PC-9 (cell line): ENCODE measurements around the gene SLITRK5. TPM values are rescaled to one million over a fixed set of nuclear protein-coding genes. Genes with fewer than 3 reads are reported as not detected.

ENCODE experiments used
- BruUV-seq: library from RNA; stranded (reverse); fragments of 400-500 nt; replicated peaks from 2 replicates; lab custom pipeline; 2021; lab: Mats Ljungman, UMichigan
- CTCF ChIA-PET: fragments of 300-600 bp; sonication (Branson Sonifier 250); formaldehyde crosslinking; loops from one replicate; lab custom pipeline; 2022; ENCODE audit warnings: antibody characterized with exemption; lab: Charles Lee
- POLR2A ChIA-PET: fragments of 300-600 bp; sonication (Branson Sonifier 250); formaldehyde crosslinking; loops from one replicate; lab custom pipeline; 2022; ENCODE audit warnings: antibody characterized with exemption; ENCODE audit not compliant: unreplicated experiment; lab: Charles Lee
- DNase-seq, 2 experiments: peaks; one replicate each; pipeline versions ENCODE4 v3.0.0 to v3.0.0-alpha.2; 2015 to 2022; ENCODE audit warnings: mixed read lengths in 1 of 2
- H2AFZ ChIP-seq: fragments of 200-600 bp; sonication (generic); 2 replicates; pipeline ENCODE4 v1.8.1; 2017; ENCODE audit warnings: antibody characterized with exemption
- H3F3A ChIP-seq: fragments of 200-600 bp; sonication (generic); 2 replicates; pipeline ENCODE4 v1.8.1; 2017; ENCODE audit warnings: antibody characterized with exemption, mild to moderate bottlenecking, low read depth; ENCODE audit not compliant: insufficient read depth
- H3K27ac ChIP-seq: fragments of 200-600 bp; sonication (generic); 2 replicates; pipeline ENCODE4 v1.6.1; 2016; ENCODE audit warnings: mixed run types
- H3K27me3 ChIP-seq: fragments of 200-600 bp; sonication (generic); 2 replicates; pipeline ENCODE4 v1.6.1; 2016; ENCODE audit warnings: low read depth, mixed run types; ENCODE audit not compliant: insufficient read depth
- H3K36me3 ChIP-seq: fragments of 200-600 bp; sonication (generic); 2 replicates; pipeline ENCODE4 v1.6.1; 2016; ENCODE audit warnings: low read depth, mixed run types
- H3K4me1 ChIP-seq: fragments of 200-600 bp; sonication (generic); replicated peaks from 2 replicates; pipeline ENCODE4 v1.6.1; 2016; ENCODE audit warnings: mixed run types; ENCODE audit not compliant: insufficient read depth
- H3K4me2 ChIP-seq: fragments of 200-600 bp; sonication (generic); 2 replicates; pipeline ENCODE4 v1.6.1; 2017; ENCODE audit warnings: mixed run types
- H3K4me3 ChIP-seq: fragments of 200-600 bp; sonication (generic); 2 replicates; pipeline ENCODE4 v1.6.1; 2016; ENCODE audit warnings: mixed run types
- H3K79me2 ChIP-seq: fragments of 200-600 bp; sonication (generic); 2 replicates; pipeline ENCODE4 v1.6.1; 2017; ENCODE audit warnings: low read depth, mixed run types
- H3K9me2 ChIP-seq: fragments of 200-600 bp; sonication (generic); 2 replicates; pipeline ENCODE4 v1.8.1; 2017; ENCODE audit warnings: mild to moderate bottlenecking; ENCODE audit not compliant: insufficient read depth
- H3K9me3 ChIP-seq: fragments of 200-600 bp; sonication (generic); 2 replicates; pipeline ENCODE4 v1.8.1; 2016; ENCODE audit warnings: low read depth; ENCODE audit not compliant: insufficient read depth
- H4K20me1 ChIP-seq: fragments of 200-600 bp; sonication (generic); 2 replicates; pipeline ENCODE4 v1.8.1; 2017; ENCODE audit not compliant: insufficient read depth
- CTCF ChIP-seq: fragments of 200-600 bp; sonication (generic); conservative IDR thresholded peaks from 2 replicates; pipeline ENCODE4 v1.6.1; 2017; ENCODE audit warnings: mixed run types, antibody characterized with exemption, mild to moderate bottlenecking, moderate library complexity
- EZH2 ChIP-seq: fragments of 200-600 bp; sonication (generic); IDR thresholded peaks from 2 replicates; pipeline ENCODE4 v1.8.0; 2017; ENCODE audit warnings: antibody characterized with exemption, low read depth
- intact Hi-C: fragments of 100-400 bp; cut with micrococcal nuclease; formaldehyde crosslinking; loops from one replicate; pipeline ENCODE4 v1.10.0; 2022; ENCODE audit not compliant: unreplicated experiment
- total RNA-seq: library from RNA; stranded (reverse); gene quantifications from 2 replicates; pipeline ENCODE4 v1.2.3, GENCODE V29; 2021

SLITRK5 gene
- total RNA-seq, 1 experiment from 2014 or later: 0.20 TPM

- Histone ChIP-seq H3K9me3 (no peaks in the 10 kb centered on the region), H3K79me2 (no peaks in the 10 kb centered on the region), H3K9me2 (no peaks in the 10 kb centered on the region), H3K4me1 (0 out of 2 replicates have a peak, but pooled peaks cover 4% of the 10 kb centered on the region), H4K20me1 (no peaks in the 10 kb centered on the region), H3K36me3 (no peaks in the 10 kb centered on the region), H3K27ac (no peak overlapping the region), H2AFZ (peak overlapping the region; percentile 75), H3K4me3 (peak overlapping the region; percentile 72), H3K27me3 (no peaks in the 10 kb centered on the region), H3F3A (no peaks in the 10 kb centered on the region), H3K4me2 (peak overlapping the region; percentile 79)
- TF ChIP-seq EZH2 (no peak), CTCF (no peak)
- intact Hi-C loops: loop anchor here (2.0 to 10.0 kb wide), 2 partner anchors 803 to 1697 kb away; no protein-coding TSS in a partner anchor
- no TSS peak for BruUV-seq
- POLR2A ChIA-PET: no interaction called here
- CTCF ChIA-PET: no interaction called here
- no peak for DNase-seq
Measured at GRCh38 chr13:87671753-87672605, 808 bp downstream of the SLITRK5 start.

GRCh38 chr13:87674247-87674738 lies 3.1 kb downstream of the SLITRK5 start:
- no peak overlapping the region for H2AFZ ChIP-seq

GRCh38 chr13:87675851-87676250 lies 4.7 kb downstream of the SLITRK5 start:
- TF ChIP-seq CTCF (no peak), EZH2 (no peak)
- H3K9me2 ChIP-seq: no peaks in the 10 kb centered on the region
- peaks cover 4% of the 10 kb centered on the region; the same call in 1 of the 2 replicates for H3K4me1 ChIP-seq
- no peak overlapping the region for H3K4me3 ChIP-seq
- H3K36me3 ChIP-seq: no peaks in the 10 kb centered on the region
- H2AFZ ChIP-seq: no peak overlapping the region
- no peaks in the 10 kb centered on the region for H3F3A ChIP-seq
- intact Hi-C loops: loop anchor here (10.0 kb wide), 1 partner anchor 1701 kb away; no protein-coding TSS in a partner anchor
- no peaks in the 10 kb centered on the region for H3K79me2 ChIP-seq
- no TSS peak for BruUV-seq
- ChIA-PET POLR2A (no interaction called here), CTCF (no interaction called here)
- H4K20me1 ChIP-seq: no peaks in the 10 kb centered on the region
- H3K27ac ChIP-seq: no peak overlapping the region
- no peak overlapping the region for H3K4me2 ChIP-seq
- no peaks in the 10 kb centered on the region for H3K9me3 ChIP-seq
- DNase-seq: no peak
- no peaks in the 10 kb centered on the region for H3K27me3 ChIP-seq

More at GRCh38 chr13:87674247-87674738, 3.1 kb downstream of the SLITRK5 start:
- CTCF ChIA-PET: no interaction called here
- intact Hi-C loops: loop anchor here (10.0 kb wide), 1 partner anchor 1699 kb away; no protein-coding TSS in a partner anchor
- no peaks in the 10 kb centered on the region for H3K9me3 ChIP-seq
- H3F3A ChIP-seq: no peaks in the 10 kb centered on the region
- TF ChIP-seq CTCF (no peak), EZH2 (no peak)
- H3K4me3 ChIP-seq: no peak overlapping the region
- H3K27ac ChIP-seq: no peak overlapping the region
- H3K79me2 ChIP-seq: no peaks in the 10 kb centered on the region
- BruUV-seq: no TSS peak
- no peaks in the 10 kb centered on the region for H3K27me3 ChIP-seq
- H4K20me1 ChIP-seq: no peaks in the 10 kb centered on the region
- 0 out of 2 replicates have a peak, but pooled peaks cover 4% of the 10 kb centered on the region for H3K4me1 ChIP-seq
- H3K4me2 ChIP-seq: no peak overlapping the region
- H3K9me2 ChIP-seq: no peaks in the 10 kb centered on the region
- DNase-seq: no peak
- no peaks in the 10 kb centered on the region for H3K36me3 ChIP-seq
- POLR2A ChIA-PET: no interaction called here
